ENCODE results near the gene HDDC2. TPM values are rescaled to one million over a fixed set of nuclear protein-coding genes. Genes with fewer than 3 reads are reported as not detected.

HDDC2 gene
- total RNA-seq, 2 donors from 2014 or later: 36.8 to 42.5 TPM

DNA sequence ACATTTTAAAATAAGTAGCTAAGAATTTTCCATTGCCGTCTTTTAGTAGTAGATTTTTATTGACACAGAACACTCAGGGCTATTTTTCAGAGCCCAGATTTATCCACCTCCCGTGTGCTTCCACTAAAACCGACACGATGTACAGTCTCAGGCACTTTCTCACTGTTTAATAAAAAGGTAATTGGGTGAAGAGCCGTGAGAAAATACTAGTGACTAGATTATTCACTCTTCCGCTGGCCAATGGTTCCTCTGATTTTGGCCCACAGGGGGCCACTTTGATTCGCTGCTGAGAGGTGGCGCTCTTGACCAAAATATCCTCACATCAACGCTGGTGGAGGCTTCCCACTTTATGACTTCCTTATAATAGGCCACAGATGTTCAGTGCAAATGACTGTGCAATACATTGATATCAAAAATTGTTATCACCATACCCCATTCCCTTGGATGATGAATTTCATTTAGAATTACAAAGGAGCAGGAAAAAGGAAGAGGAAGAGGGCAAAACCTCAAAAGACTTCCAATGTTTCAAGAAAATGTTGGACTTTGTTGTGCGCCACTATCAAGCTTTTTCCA is 12.3 kb upstream of the HDDC2 start:
- Histone ChIP-seq H3K4me1 (no peaks in the 10 kb centered on the region), H3K27me3 (no peaks in the 10 kb centered on the region), H3K9me3 (no peaks in the 10 kb centered on the region), H3K4me3 (no peak overlapping the region), H3K36me3 (replicated peaks in 1 of 2; ENCODE audit: insufficient read depth in 1 of 2, low read depth in 2 of 2) (no peaks in the 10 kb centered on the region), H3K27ac (no peak overlapping the region)
- intact Hi-C loops (cut with DNase I): loop anchor here (5.0 kb wide), 1 partner anchor 453 kb away; no protein-coding TSS in a partner anchor
- ATAC-seq: peak; percentile 78
- TF ChIP-seq, protein P1, sequence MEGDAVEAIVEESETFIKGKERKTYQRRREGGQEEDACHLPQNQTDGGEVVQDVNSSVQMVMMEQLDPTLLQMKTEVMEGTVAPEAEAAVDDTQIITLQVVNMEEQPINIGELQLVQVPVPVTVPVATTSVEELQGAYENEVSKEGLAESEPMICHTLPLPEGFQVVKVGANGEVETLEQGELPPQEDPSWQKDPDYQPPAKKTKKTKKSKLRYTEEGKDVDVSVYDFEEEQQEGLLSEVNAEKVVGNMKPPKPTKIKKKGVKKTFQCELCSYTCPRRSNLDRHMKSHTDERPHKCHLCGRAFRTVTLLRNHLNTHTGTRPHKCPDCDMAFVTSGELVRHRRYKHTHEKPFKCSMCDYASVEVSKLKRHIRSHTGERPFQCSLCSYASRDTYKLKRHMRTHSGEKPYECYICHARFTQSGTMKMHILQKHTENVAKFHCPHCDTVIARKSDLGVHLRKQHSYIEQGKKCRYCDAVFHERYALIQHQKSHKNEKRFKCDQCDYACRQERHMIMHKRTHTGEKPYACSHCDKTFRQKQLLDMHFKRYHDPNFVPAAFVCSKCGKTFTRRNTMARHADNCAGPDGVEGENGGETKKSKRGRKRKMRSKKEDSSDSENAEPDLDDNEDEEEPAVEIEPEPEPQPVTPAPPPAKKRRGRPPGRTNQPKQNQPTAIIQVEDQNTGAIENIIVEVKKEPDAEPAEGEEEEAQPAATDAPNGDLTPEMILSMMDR (IDR thresholded peaks at IDR 0.05): peak; percentile 40 to 88 (median 70)
- TF ChIP-seq POLR2A (IDR thresholded peaks at IDR 0.05): no peak
- DNase-seq: peak; percentile 57 to 75 (median 70)
- WGBS, 2 donors: 20 to 21% methylated on average over 10 of the region's 10 CpGs

DNA sequence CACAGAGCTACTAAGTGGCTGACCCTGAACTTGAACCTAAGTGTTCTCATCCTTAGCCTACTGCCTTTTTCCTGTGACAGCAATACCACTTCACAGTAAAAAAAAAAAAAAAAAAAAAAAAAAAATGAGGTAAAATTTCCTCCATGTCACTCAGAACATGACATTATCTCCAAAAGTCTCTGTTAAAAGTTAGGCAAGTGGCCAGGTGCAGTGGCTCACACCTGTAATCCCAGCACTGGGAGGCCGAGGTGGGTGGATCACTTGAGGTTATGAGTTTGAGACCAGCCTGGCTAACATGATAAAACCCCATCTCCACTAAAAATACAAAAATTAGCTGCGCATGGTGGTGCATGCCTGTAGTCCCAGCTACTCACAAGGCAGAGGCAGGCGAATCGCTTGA is 11.2 kb upstream of the HDDC2 start:
- intact Hi-C loops (cut with DNase I): loop anchor here (5.0 kb wide), 1 partner anchor 454 kb away; no protein-coding TSS in a partner anchor
- TF ChIP-seq, protein P1 (IDR thresholded peaks at IDR 0.05): no peak
- TF ChIP-seq POLR2A (IDR thresholded peaks at IDR 0.05): no peak

DNA sequence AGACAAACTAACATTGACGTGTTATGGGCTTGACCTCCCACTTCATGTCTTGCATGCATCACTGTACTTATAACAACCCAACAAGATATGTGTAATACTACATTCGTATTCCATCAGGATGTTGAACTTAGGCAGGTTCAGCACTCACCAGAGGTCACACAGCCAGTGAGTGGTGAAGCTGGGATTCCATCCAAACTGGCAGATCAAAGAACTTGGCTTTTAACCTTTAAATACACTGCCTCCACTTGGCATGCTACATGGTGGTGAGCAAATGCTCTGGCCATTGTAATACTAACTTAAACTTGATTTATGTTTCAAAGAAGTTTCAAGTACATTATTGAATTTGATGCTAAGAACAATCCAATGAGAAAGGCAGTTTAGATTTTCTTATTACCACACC is 10.7 kb upstream of the HDDC2 start:
- ATAC-seq (no peak), DNase-seq (no peak)
- Histone ChIP-seq H3K9me3 (no peaks in the 10 kb centered on the region), H3K36me3 (replicated peaks in 1 of 2; ENCODE audit: insufficient read depth in 1 of 2, low read depth in 2 of 2) (no peaks in the 10 kb centered on the region), H3K4me1 (no peaks in the 10 kb centered on the region), H3K4me3 (no peak overlapping the region), H3K27me3 (no peaks in the 10 kb centered on the region), H3K27ac (no peak overlapping the region)
- TF ChIP-seq, protein P1 (IDR thresholded peaks at IDR 0.05): no peak
- TF ChIP-seq POLR2A (IDR thresholded peaks at IDR 0.05): no peak
- 51 to 72% methylated on average over 2 of the region's 2 CpGs for WGBS, 2 donors
- intact Hi-C loops (cut with DNase I): loop anchor here (5.0 kb wide), 1 partner anchor 455 kb away; no protein-coding TSS in a partner anchor

More for the DNA sequence above, 11.2 kb upstream of the HDDC2 start:
- Histone ChIP-seq H3K36me3 (replicated peaks in 1 of 2; ENCODE audit: insufficient read depth in 1 of 2, low read depth in 2 of 2) (no peaks in the 10 kb centered on the region), H3K27ac (no peak overlapping the region), H3K4me3 (no peak overlapping the region), H3K4me1 (no peaks in the 10 kb centered on the region), H3K9me3 (no peaks in the 10 kb centered on the region), H3K27me3 (no peaks in the 10 kb centered on the region)
- WGBS, 2 donors: 74 to 84% methylated on average over 4 of the region's 4 CpGs
- ATAC-seq (no peak), DNase-seq (no peak)

DNA sequence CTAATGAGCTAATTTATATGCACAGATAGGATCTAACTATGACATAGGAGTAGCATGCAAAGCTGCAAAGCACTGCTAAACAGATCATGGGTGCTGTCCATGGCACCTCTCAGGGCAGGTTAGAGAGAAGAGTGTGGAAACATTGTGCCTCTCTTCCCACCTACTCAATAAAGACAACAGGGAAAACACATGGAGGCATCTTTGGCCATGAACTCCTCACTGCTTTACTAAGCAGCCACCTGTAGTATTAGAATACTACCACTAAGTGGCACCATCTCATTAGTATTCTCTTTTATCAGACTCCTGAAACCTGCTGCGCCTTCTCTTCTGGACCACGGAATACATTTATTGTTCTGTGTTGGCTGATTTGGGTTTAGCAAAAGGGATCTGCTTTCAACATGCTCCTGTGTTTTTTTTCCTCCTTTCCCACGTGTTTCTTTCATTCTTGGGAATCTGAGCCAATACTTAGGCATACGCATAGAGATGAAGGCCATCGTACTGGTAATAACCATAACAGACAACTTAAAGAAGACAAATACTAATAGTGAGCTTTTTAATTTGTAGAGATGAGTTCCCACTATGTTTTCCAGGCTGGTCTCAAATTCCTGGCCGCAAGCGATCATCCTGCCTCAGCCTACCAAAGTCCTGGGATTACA is 9.4 kb upstream of the HDDC2 start:
- no peaks in the 10 kb centered on the region for H3K27me3 ChIP-seq
- DNase-seq: peak in 3 of 4 donors; percentile 30 to 48 (median 34)
- intact Hi-C loops (cut with DNase I): loop anchor here (5.0 kb wide), 1 partner anchor 456 kb away; no protein-coding TSS in a partner anchor
- H3K36me3 ChIP-seq (replicated peaks in 1 of 2; ENCODE audit: insufficient read depth in 1 of 2, low read depth in 2 of 2): no peaks in the 10 kb centered on the region
- WGBS, 2 donors: 41% methylated on average over 7 of the region's 7 CpGs
- no peaks in the 10 kb centered on the region for H3K9me3 ChIP-seq
- ATAC-seq: peak; percentile 84
- no peak overlapping the region for H3K27ac ChIP-seq
- no peaks in the 10 kb centered on the region for H3K4me1 ChIP-seq
- TF ChIP-seq, protein P1 (IDR thresholded peaks at IDR 0.05): peak; percentile 60 to 86 (median 77)
- no peak for TF ChIP-seq POLR2A (IDR thresholded peaks at IDR 0.05)
- no peak overlapping the region for H3K4me3 ChIP-seq

Data from body of pancreas (tissue), 4 donors.